AG04450 (cell line): ENCODE results near the gene TGDS. TPM values are rescaled to one million over a fixed set of nuclear protein-coding genes. Genes with fewer than 3 reads are reported as not detected.

Experiments used
- CTCF ChIA-PET: fragments of 300-600, 350-600 bp; formaldehyde crosslinking; extraction: SDS; loops from one replicate; lab custom pipeline; 2022; ENCODE audit warnings: antibody characterized with exemption, inconsistent platforms; lab: Charles Lee
- POLR2A ChIA-PET: fragments of 350-600 bp; formaldehyde crosslinking; extraction: SDS; loops from one replicate; lab custom pipeline; 2021; ENCODE audit warnings: antibody characterized with exemption, inconsistent platforms; lab: Yijun Ruan, JAX
- DNase-seq: peaks from one replicate; pipeline ENCODE4 v3.0.0-alpha.2; 2011; ENCODE audit warnings: low read depth, low spot score
- H3K27ac ChIP-seq: one replicate; pipeline ENCODE4 v1.5.1; 2012; ENCODE audit warnings: low read depth, low read length, control low read depth
- H3K27me3 ChIP-seq: one replicate; pipeline ENCODE4 v1.6.0; 2012; ENCODE audit warnings: low read length; ENCODE audit not compliant: control insufficient read depth, insufficient read depth
- H3K4me3 ChIP-seq: 2 replicates; pipeline ENCODE4 v1.5.1; 2011; ENCODE audit warnings: mild to moderate bottlenecking, low read depth, low read length, control low read depth
- H3K9me3 ChIP-seq: 2 replicates; pipeline ENCODE4 v1.5.1; 2012; ENCODE audit warnings: low read length; ENCODE audit not compliant: control insufficient read depth, insufficient read depth
- polyA plus RNA-seq: library from polyadenylated mRNA; depleted of rRNA; stranded (reverse); fragments of >200 nt; gene quantifications from 2 replicates; pipeline ENCODE4 v1.2.3, GENCODE V29; 2011
- TF ChIP-seq, protein P1 (sequence below): IDR thresholded peaks from 2 replicates; pipeline ENCODE4 v1.5.1; 2011; ENCODE audit warnings: low read depth, low read length, control low read depth, inconsistent platforms

Gene TGDS
- polyA plus RNA-seq, 1 experiment = 21.7 TPM

DNA sequence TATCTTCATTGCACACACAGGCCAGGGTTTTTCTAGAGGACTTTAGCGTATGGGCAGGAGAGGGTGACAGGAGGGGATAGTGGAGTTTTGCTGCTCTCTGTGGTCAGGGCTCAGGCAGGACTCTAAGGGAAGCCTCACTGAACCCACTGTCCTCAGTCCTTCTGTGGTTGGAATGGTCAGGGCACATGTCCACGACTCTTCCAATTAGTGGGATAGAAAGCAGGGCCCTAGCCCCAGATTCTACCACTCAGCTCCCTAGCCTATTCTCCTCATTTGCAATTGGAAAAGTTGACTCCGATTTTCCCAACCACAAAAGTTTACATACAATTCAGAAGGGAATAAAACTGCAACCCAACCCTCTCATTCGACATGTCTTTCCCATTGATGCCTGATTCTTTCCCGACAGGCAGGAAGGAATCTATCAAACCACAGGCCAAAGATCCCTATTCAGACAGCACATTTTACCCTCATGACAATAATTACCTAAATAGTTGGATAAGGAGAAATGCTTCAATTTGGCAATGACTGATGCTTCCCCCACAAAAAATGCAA is 38.2 kb downstream of the TGDS start:
- POLR2A ChIA-PET = interaction anchor here (0.6 kb wide), 1 partner anchor 1290 kb away, joined by 5 read pairs; no protein-coding TSS in a partner anchor
- no peak overlapping the region for H3K27ac ChIP-seq
- DNase-seq = no peak
- no peaks in the 10 kb centered on the region for H3K27me3 ChIP-seq
- CTCF ChIA-PET = no interaction called here
- H3K9me3 ChIP-seq = no peaks in the 10 kb centered on the region
- no peak overlapping the region for H3K4me3 ChIP-seq
- TF ChIP-seq, protein P1, sequence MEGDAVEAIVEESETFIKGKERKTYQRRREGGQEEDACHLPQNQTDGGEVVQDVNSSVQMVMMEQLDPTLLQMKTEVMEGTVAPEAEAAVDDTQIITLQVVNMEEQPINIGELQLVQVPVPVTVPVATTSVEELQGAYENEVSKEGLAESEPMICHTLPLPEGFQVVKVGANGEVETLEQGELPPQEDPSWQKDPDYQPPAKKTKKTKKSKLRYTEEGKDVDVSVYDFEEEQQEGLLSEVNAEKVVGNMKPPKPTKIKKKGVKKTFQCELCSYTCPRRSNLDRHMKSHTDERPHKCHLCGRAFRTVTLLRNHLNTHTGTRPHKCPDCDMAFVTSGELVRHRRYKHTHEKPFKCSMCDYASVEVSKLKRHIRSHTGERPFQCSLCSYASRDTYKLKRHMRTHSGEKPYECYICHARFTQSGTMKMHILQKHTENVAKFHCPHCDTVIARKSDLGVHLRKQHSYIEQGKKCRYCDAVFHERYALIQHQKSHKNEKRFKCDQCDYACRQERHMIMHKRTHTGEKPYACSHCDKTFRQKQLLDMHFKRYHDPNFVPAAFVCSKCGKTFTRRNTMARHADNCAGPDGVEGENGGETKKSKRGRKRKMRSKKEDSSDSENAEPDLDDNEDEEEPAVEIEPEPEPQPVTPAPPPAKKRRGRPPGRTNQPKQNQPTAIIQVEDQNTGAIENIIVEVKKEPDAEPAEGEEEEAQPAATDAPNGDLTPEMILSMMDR = no peak

DNA sequence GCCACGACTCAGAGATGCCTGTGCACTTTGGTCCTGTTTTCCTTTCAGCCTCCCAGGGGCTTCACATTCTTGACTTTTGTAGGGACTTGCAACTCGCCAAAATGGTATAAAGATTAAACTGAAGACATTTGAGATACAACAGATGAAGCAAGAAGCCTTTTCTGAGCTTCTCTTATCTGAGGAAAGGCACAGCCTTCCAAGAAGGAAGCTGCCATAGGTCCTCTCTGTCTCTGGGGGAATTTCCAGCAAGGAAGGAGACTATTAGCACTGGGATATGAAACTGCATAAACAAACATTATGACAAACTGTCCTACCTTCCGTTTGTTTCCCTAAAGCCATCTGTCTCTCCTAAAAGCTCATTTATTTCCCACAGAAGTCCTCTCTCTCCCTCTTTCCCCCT is 39.3 kb downstream of the TGDS start:
- no peaks in the 10 kb centered on the region for H3K9me3 ChIP-seq
- ChIA-PET CTCF (interaction anchor here (1.8 kb wide), 1 partner anchor 61 kb away, joined by 5 read pairs; no protein-coding TSS in a partner anchor), POLR2A (no interaction called here)
- TF ChIP-seq, protein P1 = no peak
- DNase-seq = no peak
- H3K27me3 ChIP-seq = no peaks in the 10 kb centered on the region
- no peak overlapping the region for H3K27ac ChIP-seq
- no peak overlapping the region for H3K4me3 ChIP-seq

DNA sequence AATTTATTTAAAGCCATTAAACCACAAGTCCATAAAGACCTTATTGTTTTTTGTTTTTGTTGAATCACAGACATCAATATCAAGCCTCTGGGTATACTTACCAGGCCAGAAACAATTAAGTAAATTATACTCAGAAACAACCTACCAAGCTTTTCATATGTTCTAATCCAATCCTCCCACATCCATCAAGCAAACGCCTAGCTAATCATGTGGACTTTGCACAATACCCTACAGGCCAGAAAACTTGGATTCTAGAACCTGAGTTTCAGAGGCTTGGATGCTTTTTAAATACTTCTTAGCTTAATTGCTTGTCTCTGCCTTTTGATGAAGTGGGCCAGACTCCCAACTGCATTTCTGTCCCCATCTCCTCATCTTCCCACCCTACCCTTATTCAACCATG is 39.9 kb downstream of the TGDS start:
- H3K27ac ChIP-seq = no peak overlapping the region
- ChIA-PET POLR2A (no interaction called here), CTCF (interaction anchor here (1.8 kb wide), 1 partner anchor 62 kb away, joined by 5 read pairs; no protein-coding TSS in a partner anchor)
- TF ChIP-seq, protein P1 = no peak
- H3K27me3 ChIP-seq = no peaks in the 10 kb centered on the region
- no peak overlapping the region for H3K4me3 ChIP-seq
- H3K9me3 ChIP-seq = no peaks in the 10 kb centered on the region
- no peak for DNase-seq

DNA sequence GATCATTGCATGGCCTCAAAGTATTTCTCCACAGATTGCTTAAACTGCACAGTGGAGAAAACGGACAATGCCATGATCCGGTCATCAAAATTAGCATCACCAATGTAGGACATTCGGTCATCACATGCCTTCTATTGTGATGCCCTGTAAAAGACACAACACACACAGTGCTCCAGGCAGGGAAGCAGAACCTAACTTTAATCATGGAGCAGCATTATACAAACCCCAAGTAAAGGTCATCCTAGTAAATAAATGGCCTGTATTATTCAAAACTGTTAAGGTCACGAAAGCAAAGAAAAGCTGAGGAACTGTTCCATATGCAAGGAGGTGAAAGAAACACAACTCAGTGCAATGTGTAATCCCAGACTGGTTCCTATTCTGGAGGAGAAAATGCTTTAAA is 42.2 kb downstream of the TGDS start:
- POLR2A ChIA-PET = no interaction called here
- Histone ChIP-seq H3K27me3 (no peaks in the 10 kb centered on the region), H3K27ac (no peak overlapping the region), H3K4me3 (no peak overlapping the region), H3K9me3 (no peaks in the 10 kb centered on the region)
- CTCF ChIA-PET = interaction anchor here (0.7 kb wide), 1 partner anchor 862 kb away, joined by 6 read pairs; no protein-coding TSS in a partner anchor
- no peak for DNase-seq
- TF ChIP-seq, protein P1 = no peak

DNA sequence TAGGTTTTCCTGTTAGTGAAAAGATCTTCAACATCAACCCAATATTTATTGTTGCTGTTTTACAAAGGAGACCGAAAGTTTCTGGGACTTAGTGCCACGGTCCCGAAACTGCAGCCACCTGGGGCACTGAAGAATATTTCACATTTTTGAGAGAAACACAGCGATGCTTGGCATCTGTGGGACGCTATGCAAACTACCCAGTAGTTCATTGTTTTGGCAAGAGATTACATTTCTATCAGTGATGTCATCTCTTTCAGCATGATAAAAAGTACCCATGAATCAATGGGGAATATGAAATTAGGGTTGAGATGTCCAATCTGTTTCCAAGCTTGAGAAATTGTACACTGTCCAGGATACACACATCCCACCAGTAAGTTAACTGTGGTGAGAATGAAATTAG is 43.9 kb downstream of the TGDS start:
- Histone ChIP-seq H3K27ac (no peak overlapping the region), H3K9me3 (no peaks in the 10 kb centered on the region), H3K27me3 (no peaks in the 10 kb centered on the region), H3K4me3 (no peak overlapping the region)
- POLR2A ChIA-PET = no interaction called here
- no peak for DNase-seq
- CTCF ChIA-PET = no interaction called here
- TF ChIP-seq, protein P1 = no peak
